K562 (cell line): ENCODE data around the gene SYNGR3. TPM values are rescaled to one million over a fixed set of nuclear protein-coding genes. Genes with fewer than 3 reads are reported as not detected.
A peak's percentile ranks its signal among the peaks of the same experiment; 100 is the strongest.

Experiments used
- ATAC-seq: fragments of 200-7000 bp; cut with Tn5 transposase; 3 replicates; pipeline ENCODE4 v1.9.1; 2020; ENCODE audit warnings: moderate library complexity
- BruUV-seq: library from RNA; stranded (reverse); fragments of 400-500 nt; replicated peaks from 2 replicates; lab custom pipeline; 2021; lab: Mats Ljungman, UMichigan
- CTCF ChIA-PET: fragments of 300-600 bp; formaldehyde crosslinking; extraction: SDS; loops from one replicate; lab custom pipeline; 2021; ENCODE audit warnings: low intra/inter-chr PET ratio; lab: Yijun Ruan, JAX
- POLR2A ChIA-PET: fragments of 300-600, 350-650 bp; sonication (Branson Sonifier 250); formaldehyde crosslinking; extraction: SDS; loops from one replicate; lab custom pipeline; 2021; ENCODE audit warnings: antibody characterized with exemption, inconsistent platforms; lab: Yijun Ruan, JAX
- DNase-seq, 4 experiments: peaks; one replicate each; pipeline versions ENCODE4 v3.0.0 to v3.0.0-alpha.2; 2011 to 2018; ENCODE audit warnings: low spot score in 3 of 4, mixed read lengths in 3 of 4; ENCODE audit errors: extremely low read depth in 1 of 4
- FAIRE-seq: peaks from 2 replicates; lab custom pipeline; 2011; peaks lifted over from hg19 to GRCh38; lab: Jason Lieb, UNC
- H2AFZ ChIP-seq: 2 replicates; pipeline ENCODE4 v1.6.0; 2011; ENCODE audit warnings: low read depth, low read length, control low read depth, inconsistent platforms
- H3K27ac ChIP-seq: fragments of 200-600 bp; 3 replicates; pipeline ENCODE4 v1.8.0; 2011; ENCODE audit warnings: low read depth, mild to moderate bottlenecking, control low read depth, inconsistent platforms, low read length, moderate library complexity, mixed read lengths; ENCODE audit errors: extremely low read depth
- H3K27me3 ChIP-seq, 2 experiments: fragments of 300-600 bp in 1 of 2; 2 replicates in 1 of 2; 3 replicates in 1 of 2; pipeline versions ENCODE4 v1.6.0 to v1.8.0; 2011; ENCODE audit warnings: inconsistent platforms in 2 of 2, low read length in 2 of 2, mild to moderate bottlenecking in 1 of 2, mixed read lengths in 1 of 2, moderate library complexity in 1 of 2; ENCODE audit not compliant: control insufficient read depth in 2 of 2, insufficient read depth in 2 of 2
- H3K36me3 ChIP-seq: fragments of 300-600 bp; 3 replicates; pipeline ENCODE4 v1.8.0; 2011; ENCODE audit warnings: mild to moderate bottlenecking, low read length, inconsistent platforms; ENCODE audit not compliant: control insufficient read depth, insufficient read depth
- H3K4me1 ChIP-seq, 2 experiments: fragments of 200-600 bp in 1 of 2; replicated peaks in 1 of 2; 2 replicates in 1 of 2; 3 replicates in 1 of 2; pipeline versions ENCODE4 v1.5.1 to v1.8.0; 2011; ENCODE audit warnings: inconsistent platforms in 2 of 2, low read length in 2 of 2, mild to moderate bottlenecking in 1 of 2, mixed read lengths in 1 of 2, moderate library complexity in 1 of 2; ENCODE audit not compliant: control insufficient read depth in 2 of 2, insufficient read depth in 2 of 2
- H3K4me2 ChIP-seq: 2 replicates; pipeline ENCODE4 v1.6.1; 2011; ENCODE audit warnings: low read length, control low read depth, inconsistent platforms, mixed read lengths; ENCODE audit not compliant: insufficient read depth
- H3K4me3 ChIP-seq: fragments of 200-600 bp; sonication (generic), shearing (Covaris generic); 2 replicates; pipeline ENCODE4 v1.5.1; 2016; ENCODE audit warnings: control low read depth, inconsistent platforms
- H3K79me2 ChIP-seq: fragments of 200-600 bp; 3 replicates; pipeline ENCODE4 v1.8.0; 2011; ENCODE audit warnings: low read length, inconsistent platforms; ENCODE audit not compliant: control insufficient read depth, insufficient read depth
- H3K9ac ChIP-seq, 2 experiments: 2 replicates each; pipeline versions ENCODE4 v1.6.0 to v1.6.1; 2011; ENCODE audit warnings: low read depth in 2 of 2, low read length in 2 of 2, control low read depth in 1 of 2, inconsistent platforms in 1 of 2, mild to moderate bottlenecking in 1 of 2, mixed read lengths in 1 of 2; ENCODE audit not compliant: insufficient read depth in 1 of 2
- H3K9me1 ChIP-seq: one replicate; pipeline ENCODE4 v1.6.0; 2011; ENCODE audit warnings: inconsistent platforms, mild to moderate bottlenecking, low read length, moderate library complexity; ENCODE audit not compliant: control insufficient read depth, insufficient read depth
- H3K9me3 ChIP-seq: replicated peaks from 2 replicates; pipeline ENCODE4 v1.5.1; 2011; ENCODE audit warnings: low read depth, low read length, inconsistent platforms; ENCODE audit not compliant: control insufficient read depth, insufficient read depth
- H4K20me1 ChIP-seq: replicated peaks from 2 replicates; pipeline ENCODE4 v1.6.1; 2011; ENCODE audit warnings: low read length, inconsistent platforms, mixed read lengths; ENCODE audit not compliant: control insufficient read depth, insufficient read depth
- ASH1L ChIP-seq: fragments of 450-650 bp; IDR thresholded peaks from 2 replicates; pipeline ENCODE4 v1.6.1; 2018; ENCODE audit warnings: borderline replicate concordance, mild to moderate bottlenecking, low read depth; ENCODE audit not compliant: partially characterized antibody
- BRCA1 ChIP-seq, 2 experiments: fragments of 450-650 bp in 1 of 2; sonication (generic) in 1 of 2; formaldehyde crosslinking in 1 of 2; IDR thresholded peaks; 2 replicates each; pipeline versions ENCODE4 v1.5.0 to v1.6.1; 2017 to 2020; ENCODE audit warnings: mild to moderate bottlenecking in 1 of 2, missing genetic modification reagents in 1 of 2
- FIP1L1 ChIP-seq: fragments of 200-400 bp; formaldehyde crosslinking; IDR thresholded peaks from 2 replicates; pipeline ENCODE4 v1.6.1; 2018; ENCODE audit warnings: mild to moderate bottlenecking, low read depth, low read length; ENCODE audit not compliant: poor library complexity, severe bottlenecking
- HMGN3 ChIP-seq: IDR thresholded peaks from 2 replicates; pipeline ENCODE4 v1.6.1; 2011; ENCODE audit warnings: borderline replicate concordance, low read depth, mild to moderate bottlenecking, mixed read lengths, low read length; ENCODE audit not compliant: insufficient read length; ENCODE audit errors: extremely low read depth
- KLF13 ChIP-seq: fragments of 450-650 bp; IDR thresholded peaks from 2 replicates; pipeline ENCODE4 v1.6.1; 2016; ENCODE audit warnings: missing genetic modification characterization, low read depth, mild to moderate bottlenecking, missing compliant biosample characterization, moderate library complexity, borderline replicate concordance
- POLR2G ChIP-seq: fragments of 200-400 bp; formaldehyde crosslinking; IDR thresholded peaks from 2 replicates; pipeline ENCODE4 v1.6.1; 2017; ENCODE audit warnings: low read depth, mild to moderate bottlenecking, antibody characterized with exemption, low read length, moderate library complexity
- RBFOX2 ChIP-seq: fragments of 200-400 bp; formaldehyde crosslinking; IDR thresholded peaks from 2 replicates; pipeline ENCODE4 v1.6.1; 2017; ENCODE audit warnings: low read depth, mild to moderate bottlenecking, low read length, moderate library complexity
- RBM22 ChIP-seq: fragments of 200-400 bp; formaldehyde crosslinking; IDR thresholded peaks from 2 replicates; pipeline ENCODE4 v1.6.1; 2018; ENCODE audit warnings: low read length, low read depth; ENCODE audit not compliant: poor library complexity, severe bottlenecking
- SAFB ChIP-seq: fragments of 200-400 bp; formaldehyde crosslinking; IDR thresholded peaks from 2 replicates; pipeline ENCODE4 v1.6.1; 2017; ENCODE audit warnings: low read depth, low read length, borderline replicate concordance
- SIX5 ChIP-seq, 2 experiments: IDR thresholded peaks; 2 replicates each; pipeline ENCODE4 v1.6.1; 2011; ENCODE audit warnings: low read length in 2 of 2, borderline replicate concordance in 1 of 2, low read depth in 1 of 2, mild to moderate bottlenecking in 1 of 2, moderate library complexity in 1 of 2; ENCODE audit not compliant: insufficient read depth in 1 of 2
- SNRNP70 ChIP-seq: fragments of 200-400 bp; formaldehyde crosslinking; optimal IDR thresholded peaks from 2 replicates; pipeline ENCODE3; 2017; ENCODE audit warnings: low read depth, low read length
- ZBTB33 ChIP-seq: sonication (generic); formaldehyde crosslinking; IDR thresholded peaks from 2 replicates; pipeline ENCODE4 v1.8.1; 2023; ENCODE audit warnings: mild to moderate bottlenecking, missing genetic modification reagents
- ZC3H8 ChIP-seq: fragments of 450-650 bp; IDR thresholded peaks from 2 replicates; pipeline ENCODE4 v1.6.1; 2017
- WGBS: fragments of 100-300 bp; shearing (Covaris generic); methylation state at CpG from one replicate; pipeline ENCODE4 v1.1.6; 2016; ENCODE audit warnings: low coverage, mixed read lengths; ENCODE audit not compliant: insufficient coverage; ENCODE audit errors: missing lambda C conversion rate; 5-methylcytosine and 5-hydroxymethylcytosine counted together
- in situ Hi-C: fragments of 300-500 bp; cut with MboI; formaldehyde crosslinking; loops from 4 replicates; pipeline ENCODE4 v1.15.0; 2018; ENCODE audit warnings: inconsistent platforms, mixed read lengths
- intact Hi-C: fragments of 100-400 bp; cut with micrococcal nuclease; formaldehyde crosslinking; loops from 2 replicates; pipeline ENCODE4 v1.14.2; 2022
- polyA plus RNA-seq, 8 experiments: library from polyadenylated mRNA; depleted of rRNA in 4 of 8; stranded (reverse) in 5 of 8; unstranded in 3 of 8; fragments of >200 nt; fragmentation: Nextera tagmentation in 2 of 8; fragmentation: Illumina TruSeq in 1 of 8; extraction: Ambion mirVana in 2 of 8; extraction: Trizol in 1 of 8; gene quantifications; 2 replicates each; pipeline versions ENCODE4 v1.2.1 to v1.2.3, GENCODE V29; 2011 to 2014; ENCODE audit warnings: inconsistent platforms in 1 of 8, missing spikeins in 1 of 8
- total RNA-seq, 7 experiments: library from RNA; depleted of rRNA in 6 of 7; stranded (reverse); fragments of >200 nt in 6 of 7; fragmentation: Illumina TruSeq in 2 of 7; extraction: Trizol in 2 of 7; gene quantifications; 2 replicates each; pipeline versions ENCODE4 v1.2.1 to v1.2.3, GENCODE V29; 2011 to 2021; ENCODE audit warnings: low replicate concordance in 1 of 7

Gene SYNGR3
- total and polyA plus RNA-seq, 9 of the 15 experiments (the other 6 are each of a cell fraction or from before 2014, with no cell fraction given) = 3.7 to 69.2 (median 36.3) TPM

- CTCF ChIA-PET = no interaction called here
- TF ChIP-seq FIP1L1 (peak; percentile 26), ASH1L (no peak), BRCA1 (IDR thresholded peaks at IDR 0.05) (no peak), BRCA1 (CRISPR knock-in tag; IDR thresholded peaks at IDR 0.05) (no peak), RBM22 (peak; percentile 21), HMGN3 (peak; percentile 21), SAFB (no peak), SNRNP70 (no peak), ZC3H8 (no peak), RBFOX2 (peak; percentile 45; the same call in 1 of the 2 replicates), POLR2G (peak; percentile 2; the same call in 1 of the 2 replicates), KLF13 (tag) (no peak), SIX5 (IDR thresholded peaks at IDR 0.05; ENCODE audit: borderline replicate concordance in 1 of 2, insufficient read depth in 1 of 2, low read depth in 1 of 2, low read length in 2 of 2) (no peak), ZBTB33 (CRISPR knock-in tag) (peak; percentile 86)
Measured at GRCh38 chr16:1979271-1980029, 10.3 kb upstream of the SYNGR3 start.

More at GRCh38 chr16:1979271-1980029, 10.3 kb upstream of the SYNGR3 start:
- H3K9me1 ChIP-seq = no peaks in the 10 kb centered on the region
- H4K20me1 ChIP-seq = no peaks in the 10 kb centered on the region
- POLR2A ChIA-PET = interaction anchor here (0.6 to 10.2 kb wide), 3 partner anchors 7 to 36 kb away, joined by 3 to 103 read pairs (median 4); partner anchors contain the start of genes RNF151, RPS2 and TBL3
- ATAC-seq (no peak), DNase-seq (peak in 2 of 4 experiments; percentile 17 to 44), FAIRE-seq (no peak)
- H3K27ac ChIP-seq = no peak overlapping the region
- intact Hi-C loops = no loop called here
- H3K9ac ChIP-seq = no peak overlapping the region
- H3K9me3 ChIP-seq = no peaks in the 10 kb centered on the region
- H3K36me3 ChIP-seq = peaks cover 50% of the 10 kb centered on the region; the same call in 2 of the 3 replicates
- H3K4me3 ChIP-seq = no peak overlapping the region
- no TSS peak for BruUV-seq
- H3K4me1 ChIP-seq = peaks cover 0 to 84% of the 10 kb centered on the region in 2 experiments; a peak in 2 of 5 replicates
- no peaks in the 10 kb centered on the region for H3K27me3 ChIP-seq
- no peak overlapping the region for H3K4me2 ChIP-seq
- in situ Hi-C loops = no loop called here
- no peak overlapping the region for H2AFZ ChIP-seq
- peaks cover 1% of the 10 kb centered on the region; the same call in 1 of the 3 replicates for H3K79me2 ChIP-seq
- WGBS = 96% methylated on average over 41 of the region's 70 CpGs
